ENCODE results near the gene TGM1. TPM values are rescaled to one million over a fixed set of nuclear protein-coding genes. Genes with fewer than 3 reads are reported as not detected.
A peak's percentile ranks its signal among the peaks of the same experiment; 100 is the strongest.

TGM1 gene
- total RNA-seq, 1 experiment from 2014 or later: 0.76 TPM

DNA sequence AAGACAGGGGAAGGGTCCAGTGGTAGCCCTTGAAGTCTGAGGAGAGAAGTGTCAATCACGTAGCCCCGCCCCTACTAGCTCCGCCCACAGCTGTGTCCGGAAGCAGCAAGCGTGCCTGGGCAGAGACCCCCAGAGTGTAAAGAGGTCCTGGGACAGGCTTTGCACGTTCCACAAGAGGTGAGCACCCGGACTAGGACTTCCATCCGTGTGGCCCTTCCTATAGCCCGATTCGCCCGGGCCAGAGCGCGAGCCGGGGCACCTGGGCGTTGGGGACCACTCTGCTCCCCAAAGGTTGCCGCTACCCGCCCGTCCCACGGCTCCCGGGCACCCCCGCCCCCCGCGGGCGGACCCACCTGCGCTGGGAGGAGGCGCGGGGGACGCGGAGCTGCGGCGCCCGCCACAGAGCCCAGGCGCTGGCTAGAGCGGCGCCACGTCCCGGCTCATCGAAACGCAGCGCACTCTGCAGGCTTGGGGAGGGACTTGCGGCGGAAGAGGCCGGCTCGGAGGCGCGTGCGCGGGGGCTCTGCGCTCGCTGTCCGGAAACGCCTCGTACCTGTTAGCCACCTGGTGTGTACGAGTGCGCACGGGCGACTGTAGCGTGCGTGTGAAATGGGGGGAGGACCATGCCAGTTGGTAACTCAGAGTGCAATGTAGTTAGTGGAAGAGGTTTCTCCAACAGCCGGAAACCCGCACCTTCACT, 8.3 kb upstream of the TGM1 start, which contains the start of gene RABGGTA:
TSS of gene RABGGTA (minus strand) at position 464 of the 700 bp plus-strand sequence. CDS start 482 bp downstream, outside the sequence.
- DNase-seq (ENCODE audit: low read depth): peak; percentile 85

DNA sequence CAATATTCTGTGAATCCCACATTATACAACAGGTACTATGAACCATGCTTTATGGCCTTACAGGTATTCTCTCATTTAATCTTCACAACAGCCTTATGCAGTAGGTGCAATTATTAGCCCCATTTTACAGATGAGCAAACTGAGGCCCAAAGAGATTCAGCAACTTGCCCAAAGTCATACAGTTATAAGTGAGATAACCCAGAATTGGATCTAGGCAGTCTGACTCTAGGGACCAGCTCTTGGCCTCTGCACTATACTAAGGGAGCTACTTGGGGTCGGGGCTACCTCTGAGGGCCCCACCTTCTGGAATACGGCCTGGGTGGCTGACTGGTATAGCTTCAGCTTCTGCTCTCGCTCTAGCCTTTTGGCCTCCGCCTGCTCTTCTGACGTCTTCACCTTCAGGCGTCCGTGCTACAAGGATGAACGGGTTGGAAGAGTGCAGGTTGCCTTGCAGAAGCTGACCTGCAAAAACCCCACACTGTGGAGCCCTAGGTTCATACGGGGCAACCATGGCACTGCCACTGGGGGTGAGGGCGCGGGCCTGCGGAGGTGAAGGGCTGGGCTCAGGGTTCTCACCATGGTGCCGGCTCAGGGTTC, 7.7 kb upstream of the TGM1 start:
- no peak for DNase-seq (ENCODE audit: low read depth)

DNA sequence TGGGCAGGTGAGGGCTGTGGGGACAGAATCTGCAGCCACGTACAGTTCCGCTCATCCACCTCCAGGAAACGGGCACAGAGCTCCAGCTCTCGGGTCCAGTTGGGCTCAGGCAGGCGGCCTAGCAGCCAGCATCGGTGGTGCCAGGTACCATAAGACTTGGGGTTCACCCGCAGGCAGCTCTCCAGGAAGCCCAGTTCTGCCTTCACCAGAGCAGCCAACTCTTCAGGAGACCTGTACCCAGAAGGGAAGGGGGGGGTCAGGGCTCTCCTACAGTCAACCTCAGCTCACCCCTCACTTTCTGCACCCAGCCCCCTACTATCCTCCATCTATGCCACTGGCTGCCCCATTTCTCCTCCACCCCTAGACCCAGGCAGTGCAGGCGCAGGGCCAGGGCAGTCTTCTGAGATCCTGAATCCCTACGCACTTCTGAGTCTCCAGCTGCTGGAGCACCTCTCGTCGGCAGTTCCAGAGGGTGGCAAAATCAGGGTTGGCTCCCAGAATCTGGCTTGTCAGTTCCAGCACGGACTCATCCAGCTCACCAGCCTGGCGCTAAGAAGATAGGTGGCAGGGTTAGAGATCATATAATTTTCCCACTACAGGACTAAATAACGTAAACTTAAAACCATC, 7.0 kb upstream of the TGM1 start:
- no peak for DNase-seq (ENCODE audit: low read depth)

DNA sequence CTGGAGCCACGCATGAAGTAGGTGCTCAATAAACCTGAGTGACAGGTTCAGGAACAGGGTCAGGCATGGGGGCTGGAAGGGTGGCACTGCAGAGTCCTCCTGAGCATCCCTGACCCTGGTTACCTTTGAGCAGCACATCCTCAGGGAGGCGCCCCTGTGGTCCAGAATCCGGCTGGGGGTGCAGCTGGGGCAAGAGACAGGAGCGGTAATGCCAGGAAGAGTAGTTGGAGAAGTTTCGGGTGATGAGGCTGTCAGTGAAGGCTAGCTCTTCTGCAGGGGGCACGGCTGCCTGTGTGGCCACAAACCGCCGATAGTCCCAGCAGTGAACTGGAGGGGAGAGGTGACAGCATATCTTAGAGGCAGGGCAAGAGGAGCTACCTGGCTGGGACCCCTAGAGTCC, 6.4 kb upstream of the TGM1 start:
- DNase-seq (ENCODE audit: low read depth): no peak

DNA sequence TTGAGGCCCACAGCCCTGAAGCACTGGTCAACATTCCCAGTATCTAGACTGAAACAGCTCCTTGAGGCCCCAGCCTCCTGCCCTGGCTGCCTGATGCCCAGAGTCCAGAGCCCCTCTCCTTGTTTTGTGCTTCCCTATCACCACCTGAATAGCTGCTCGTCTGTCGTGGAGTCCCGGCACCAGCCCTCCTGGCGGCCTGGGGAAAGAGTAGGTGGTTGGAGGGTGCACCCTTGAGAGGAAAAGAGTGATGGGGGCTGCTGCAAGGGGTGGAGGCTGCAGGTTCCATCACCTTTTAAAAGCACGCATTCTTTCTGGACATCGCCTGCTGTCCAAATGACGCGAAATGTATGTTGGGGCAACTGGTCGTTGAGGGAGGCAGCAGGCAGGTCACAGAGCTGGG, 5.2 kb upstream of the TGM1 start:
- no peak for DNase-seq (ENCODE audit: low read depth)

DNA sequence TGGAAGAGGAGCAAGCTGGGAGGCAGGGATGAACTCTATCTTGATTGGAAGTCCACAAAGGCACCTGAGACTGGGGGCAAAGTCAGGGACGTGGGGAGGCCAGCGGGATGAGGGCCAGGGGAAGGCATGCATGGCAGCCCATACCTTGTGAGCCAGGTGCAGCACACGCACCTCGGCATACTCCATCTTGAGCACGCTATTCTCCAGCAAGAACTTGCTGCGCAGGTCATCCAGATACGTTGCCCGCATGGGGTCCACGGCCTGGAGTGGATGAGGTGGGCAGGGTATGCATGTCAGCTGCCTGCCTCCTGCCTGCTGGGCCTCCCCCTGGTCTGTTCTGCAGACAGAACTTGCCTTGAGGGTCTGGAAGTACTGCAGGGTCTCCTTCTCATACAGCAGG, 4.5 kb upstream of the TGM1 start:
- DNase-seq (ENCODE audit: low read depth): no peak

DNA sequence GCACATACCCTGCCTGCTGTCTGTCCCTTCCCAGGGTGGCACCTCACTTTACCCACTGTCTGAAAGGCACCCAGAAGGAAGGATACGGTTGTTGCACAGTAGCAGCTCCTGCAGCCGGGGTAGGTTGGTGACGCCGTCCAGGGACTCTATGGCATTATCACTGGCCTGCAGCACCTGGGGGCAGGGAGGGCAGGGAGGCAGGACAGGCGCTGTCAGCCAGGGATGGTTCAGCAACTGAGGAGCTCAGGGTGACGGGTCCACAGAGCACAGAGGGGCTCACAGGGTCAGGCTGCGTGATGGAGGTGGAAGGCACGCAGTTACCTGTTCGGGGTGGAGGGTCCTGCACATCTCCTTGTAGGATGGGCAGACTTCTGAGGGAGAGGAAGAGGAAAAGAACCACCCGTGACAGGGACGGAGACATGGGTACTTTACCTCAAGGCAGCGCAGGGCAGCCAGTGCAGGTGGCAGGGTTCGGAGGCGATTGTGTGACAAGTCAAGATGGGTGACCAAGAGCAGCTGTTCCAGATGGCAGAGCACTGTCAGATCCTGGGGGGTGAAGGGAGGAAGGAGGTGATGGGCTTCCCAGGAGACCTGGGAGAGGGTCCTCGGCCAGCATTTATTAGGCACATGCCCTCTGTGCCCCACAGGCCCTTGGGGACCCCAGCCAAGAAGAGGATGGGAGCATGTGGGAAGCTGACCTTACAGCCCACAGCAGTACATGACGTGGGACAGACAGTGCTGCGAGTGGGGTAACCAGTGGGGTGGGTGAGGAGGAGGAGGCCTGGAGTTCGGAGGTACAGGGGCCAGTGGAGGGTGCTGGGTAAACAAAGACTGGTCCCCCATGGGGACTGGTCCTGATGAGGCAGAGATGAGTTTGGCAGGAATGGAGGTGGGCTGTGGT, 3.6 kb upstream of the TGM1 start:
- DNase-seq (ENCODE audit: low read depth): no peak

DNA sequence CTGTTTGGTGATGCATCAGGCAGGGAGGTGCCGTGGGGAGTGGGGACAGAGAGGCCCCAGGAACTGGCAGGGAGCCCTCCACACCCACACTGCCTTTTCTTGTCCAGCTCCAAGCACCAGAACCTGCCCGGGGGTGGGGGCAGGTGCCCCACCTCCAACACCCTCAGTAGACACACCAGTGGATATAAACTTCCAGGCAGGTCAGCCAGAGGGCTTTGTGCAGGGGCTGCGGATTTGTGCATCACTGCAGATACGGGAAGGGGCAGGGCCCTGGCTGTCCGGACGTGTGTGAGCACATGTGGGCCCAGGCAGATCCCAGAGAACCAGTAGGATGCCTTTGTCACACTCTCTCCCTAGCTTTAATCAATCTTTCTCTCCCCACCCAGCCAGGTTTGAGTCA, 1.3 kb upstream of the TGM1 start:
- no peak for DNase-seq (ENCODE audit: low read depth)

DNA sequence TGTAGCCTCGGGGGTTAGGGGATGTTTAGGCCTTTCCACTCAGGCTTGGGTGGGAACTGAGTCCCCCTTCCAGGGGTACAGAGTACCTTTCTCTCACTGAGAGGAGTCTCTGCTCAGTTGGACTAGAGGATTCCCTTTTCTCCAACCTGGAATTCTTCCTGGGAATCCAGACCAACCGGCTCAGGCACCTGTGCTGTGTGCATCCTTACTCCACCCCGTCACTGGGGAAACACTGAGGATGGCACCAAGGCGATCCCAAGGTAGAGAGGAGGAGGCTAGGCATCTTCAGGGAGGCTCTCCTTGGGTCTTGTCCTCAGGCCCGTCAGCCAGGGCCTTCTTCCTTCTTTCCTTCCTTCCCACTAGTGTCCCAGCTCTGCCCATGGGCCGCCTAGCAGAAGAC, 871 bp upstream of the TGM1 start:
- no peak for DNase-seq (ENCODE audit: low read depth)

DNA sequence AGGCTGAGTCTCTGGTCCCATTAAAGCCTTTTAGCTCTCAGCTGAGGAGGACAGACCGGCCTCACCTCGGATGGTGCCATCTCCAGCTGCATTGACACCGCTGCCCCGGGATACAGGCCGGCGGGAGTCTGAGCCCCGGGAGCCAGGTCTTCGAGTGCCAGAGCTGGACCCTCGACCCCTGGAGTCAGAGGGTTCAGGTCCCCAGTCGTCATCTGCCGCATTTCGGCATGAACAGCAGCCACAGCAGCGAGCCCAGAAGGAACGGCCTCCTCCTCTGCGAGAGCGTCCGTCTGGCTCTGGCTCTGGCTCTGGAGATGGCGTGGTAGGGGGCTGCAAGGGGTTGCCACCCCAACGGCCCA, 1.0 kb downstream of the TGM1 start:
- DNase-seq (ENCODE audit: low read depth): no peak

DNA sequence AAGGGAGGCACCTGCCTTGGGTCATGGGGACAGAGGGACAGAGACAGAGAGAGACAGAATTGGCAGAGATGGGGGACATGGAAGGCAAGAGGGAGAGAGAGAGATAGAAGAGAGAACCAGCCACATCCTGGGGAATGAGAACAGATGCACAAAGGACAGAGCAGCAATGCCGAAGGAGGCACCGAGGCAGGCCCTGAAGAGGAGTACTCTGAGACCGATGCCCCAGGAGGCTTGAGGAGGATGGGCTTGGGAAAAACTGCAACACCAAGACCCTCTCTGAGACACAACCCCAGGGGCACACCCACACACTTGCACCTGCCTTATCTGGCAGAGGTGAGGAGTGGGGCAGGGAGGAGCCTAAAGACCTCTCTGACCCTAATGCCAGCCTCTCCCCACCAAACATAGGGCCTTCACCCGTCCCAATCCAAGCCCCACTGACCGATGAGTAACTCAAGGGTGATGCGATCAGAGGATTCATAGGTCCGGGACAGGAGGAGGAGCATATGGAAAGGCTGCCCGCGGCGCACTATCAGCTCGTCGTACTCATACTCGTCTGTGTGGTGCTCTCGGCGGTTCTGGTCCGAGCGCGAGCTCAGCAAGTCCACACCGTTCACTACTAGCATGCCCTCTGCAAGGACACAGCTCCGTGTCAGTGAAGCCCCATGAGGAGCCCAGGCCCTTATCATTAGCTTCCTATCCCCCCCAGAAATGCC, 1.6 kb downstream of the TGM1 start:
- no peak for DNase-seq (ENCODE audit: low read depth)

DNA sequence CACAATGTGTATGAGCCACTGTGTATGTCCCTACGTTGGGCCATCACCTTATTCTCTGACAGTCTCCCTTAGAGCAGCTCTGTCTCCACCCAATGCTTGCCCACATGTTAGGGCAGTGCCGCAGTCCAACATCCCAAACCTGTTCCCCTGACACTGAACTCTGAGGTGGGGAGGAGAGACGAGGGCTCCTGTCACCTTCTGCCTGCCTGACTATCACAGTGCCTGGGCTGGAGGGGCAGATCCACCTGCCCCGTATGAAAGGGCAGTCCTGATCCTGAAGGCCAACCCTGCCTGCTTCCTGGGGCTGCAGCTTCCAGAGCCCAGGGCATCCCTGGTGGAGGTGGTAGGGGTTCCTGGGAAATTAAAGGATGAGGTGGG, 2.2 kb downstream of the TGM1 start:
- no peak for DNase-seq (ENCODE audit: low read depth)

DNA sequence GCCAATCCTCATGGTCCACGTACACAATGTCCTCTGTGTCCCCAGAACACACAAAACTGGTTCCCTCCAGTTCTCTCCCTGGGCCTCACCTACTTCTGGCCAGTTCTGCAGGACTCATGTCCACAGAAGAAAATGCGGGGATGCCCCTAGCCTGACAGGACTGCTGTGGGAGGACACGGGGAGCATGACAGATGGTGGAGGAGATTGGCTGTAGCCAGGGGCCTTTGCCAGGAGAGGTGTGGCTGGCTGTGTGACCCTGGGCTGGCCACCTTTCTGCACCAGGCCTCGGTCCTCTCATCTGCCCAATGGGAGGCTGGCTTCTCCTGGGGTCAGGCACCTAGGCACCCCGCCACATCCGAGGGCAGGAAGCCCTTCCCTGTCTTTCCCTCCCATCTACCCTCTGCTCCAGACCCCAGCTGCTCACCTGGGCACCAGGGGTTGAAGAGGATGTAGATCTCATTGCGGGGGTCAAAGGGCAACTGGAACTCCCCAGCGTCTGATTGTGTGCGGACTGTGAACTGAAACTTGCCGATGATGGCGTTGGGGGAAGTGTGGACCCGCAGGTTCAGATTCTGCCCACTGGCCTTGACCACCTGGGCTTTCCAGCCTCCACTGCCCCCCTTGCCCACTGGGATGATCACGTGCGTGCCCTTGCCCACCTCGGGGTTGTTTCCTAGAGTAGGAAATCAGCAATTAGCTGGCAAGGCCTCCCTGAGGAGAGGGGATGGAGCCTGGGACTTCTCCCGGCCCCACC, 2.8 kb downstream of the TGM1 start:
- DNase-seq (ENCODE audit: low read depth): no peak

DNA sequence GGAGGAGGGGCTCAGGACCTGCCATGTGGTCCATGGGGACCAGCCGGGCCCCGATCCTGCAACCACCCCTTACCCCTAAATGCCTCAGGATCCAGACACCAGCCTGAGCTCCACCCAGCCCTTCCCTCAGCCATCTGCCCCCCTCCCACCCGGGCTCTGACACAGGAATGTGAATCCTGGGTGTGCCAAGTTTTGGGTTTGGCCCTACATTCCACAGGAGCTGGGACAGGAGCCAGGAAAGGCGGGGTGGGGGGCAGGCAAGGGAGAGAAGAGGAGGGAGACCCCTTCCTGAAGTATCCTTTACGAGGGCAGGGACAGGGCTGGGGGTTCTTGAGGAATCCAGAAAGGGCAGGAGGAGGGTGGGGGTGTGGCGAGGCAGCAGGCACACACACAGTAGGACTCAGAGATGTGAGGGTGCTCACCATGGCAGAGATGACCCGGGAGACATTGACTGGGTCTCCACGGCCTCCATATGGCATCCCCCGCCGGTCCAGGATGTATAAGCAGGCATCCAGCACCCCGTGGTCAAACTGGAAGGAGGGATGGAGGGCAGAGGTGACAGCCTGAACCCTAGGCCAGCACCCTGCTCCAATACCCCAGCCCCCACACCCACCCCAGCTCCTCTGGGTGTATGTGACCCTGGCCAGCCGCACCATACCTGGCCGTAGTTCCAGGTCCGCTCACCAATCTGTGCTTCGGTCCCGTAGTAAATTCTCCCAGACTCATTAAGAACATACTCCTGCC, 3.5 kb downstream of the TGM1 start:
- DNase-seq (ENCODE audit: low read depth): no peak

DNA sequence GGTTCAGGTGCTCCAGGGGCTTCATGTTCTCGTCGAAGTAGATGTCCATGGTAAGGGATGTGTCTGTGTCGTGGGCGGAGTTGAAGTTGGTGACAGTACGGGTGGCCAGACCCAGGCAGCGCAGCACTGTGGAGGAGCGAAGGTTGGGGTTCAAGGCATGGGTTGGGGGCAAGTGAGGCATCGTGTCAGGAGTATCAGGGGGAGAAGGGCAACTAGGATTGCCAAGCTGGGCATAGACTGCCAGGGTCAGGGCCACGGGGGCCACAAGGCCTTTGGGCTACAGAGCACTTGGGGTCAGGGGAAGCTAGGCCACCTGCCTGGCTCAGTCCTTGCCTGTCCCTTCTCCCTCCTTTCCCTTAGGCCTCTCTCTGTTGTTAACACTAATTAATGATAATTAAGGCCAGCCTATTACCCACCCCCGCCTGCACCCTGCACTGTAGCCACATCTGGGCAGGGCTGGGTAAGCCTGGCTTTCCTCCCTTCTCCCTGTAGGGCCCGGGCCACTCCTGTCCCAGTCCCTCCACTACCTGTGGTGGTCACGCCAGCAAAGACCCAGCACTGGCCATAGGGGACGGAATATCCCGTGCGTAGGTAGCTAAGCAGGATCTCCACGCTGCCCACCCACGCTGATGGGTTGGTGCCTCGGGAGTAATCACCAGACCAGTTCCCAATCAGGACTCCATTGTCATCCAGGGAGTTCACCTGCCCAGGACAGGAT, 4.3 kb downstream of the TGM1 start:
- DNase-seq (ENCODE audit: low read depth): no peak

DNA sequence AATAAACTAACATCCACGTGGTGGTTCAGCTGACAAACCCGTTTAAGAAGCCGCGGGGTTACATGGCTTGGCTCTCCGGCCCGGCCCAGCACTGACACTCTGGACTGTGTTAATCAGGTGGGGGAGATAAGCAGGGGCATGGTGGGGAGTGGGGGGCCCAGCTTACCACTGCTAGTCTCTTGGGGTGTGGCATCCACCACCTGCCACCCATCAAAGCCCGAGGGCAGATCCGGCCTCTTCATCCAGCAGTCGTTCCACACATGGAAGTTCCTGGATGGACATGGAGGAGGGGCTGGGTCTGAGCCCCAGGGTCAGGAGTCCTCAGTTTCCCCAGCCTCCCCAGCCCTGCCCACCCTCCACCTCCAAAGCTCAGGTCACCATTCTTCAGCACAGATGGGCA, 4.9 kb downstream of the TGM1 start:
- DNase-seq (ENCODE audit: low read depth): no peak

DNA sequence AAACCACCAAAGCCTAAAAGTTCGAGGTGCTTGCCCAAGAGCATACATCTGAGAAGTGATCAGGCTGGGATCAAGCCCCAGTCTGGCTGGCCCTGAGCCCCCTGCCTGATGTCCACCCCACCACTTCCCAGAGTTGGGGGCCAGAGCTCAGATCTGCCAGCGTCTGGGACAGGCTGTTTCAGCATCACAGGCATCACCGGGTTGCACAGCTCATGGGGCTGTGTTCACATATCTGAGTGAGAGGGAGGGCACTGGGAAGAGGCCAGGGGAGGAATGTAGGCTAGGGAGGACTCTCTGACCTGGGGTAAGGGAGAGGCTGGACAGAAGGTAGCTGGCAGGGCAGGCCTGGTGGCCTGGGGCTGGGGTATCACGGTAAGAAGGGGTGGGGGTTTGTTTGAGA, 6.0 kb downstream of the TGM1 start:
- DNase-seq (ENCODE audit: low read depth): no peak

DNA sequence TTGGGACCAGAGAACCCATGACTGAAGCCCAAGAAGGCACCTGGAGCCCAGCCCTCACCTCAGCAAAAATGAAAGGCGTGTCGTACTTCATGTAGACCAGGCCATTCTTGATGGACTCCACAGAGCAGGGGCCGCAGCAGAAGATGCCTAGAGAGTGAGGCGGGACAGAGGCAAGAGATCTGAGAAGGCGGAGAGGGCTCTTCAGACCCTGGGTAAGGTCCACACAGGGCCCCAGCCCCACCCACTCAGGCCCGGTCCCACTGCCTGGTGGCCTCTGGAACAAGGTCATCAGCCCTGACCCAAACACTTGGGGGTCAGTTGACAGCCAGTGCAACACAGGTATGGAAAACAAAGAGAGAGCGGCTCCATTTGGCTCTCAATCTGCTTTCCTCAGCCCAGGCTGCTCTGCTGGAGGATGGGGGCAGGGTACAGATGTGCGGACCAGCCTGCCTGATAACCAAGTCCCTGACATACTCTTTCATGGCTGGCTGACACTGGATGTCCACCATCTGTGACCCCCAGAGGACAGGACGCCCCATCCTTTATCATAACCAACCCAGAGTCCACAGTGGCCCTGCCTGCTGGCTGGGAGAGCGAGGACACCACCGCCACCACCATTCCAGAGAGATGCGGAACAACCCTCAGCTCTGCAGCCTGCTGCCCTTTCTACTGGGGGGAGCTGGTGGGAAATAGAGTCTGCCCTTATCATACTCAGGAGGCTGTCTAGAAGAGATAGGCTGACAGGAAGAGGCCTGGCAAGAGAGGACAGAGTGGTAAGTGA, 6.9 kb downstream of the TGM1 start:
- DNase-seq (ENCODE audit: low read depth): no peak

All from HT1080 (cell line).